SK-N-SH (cell line): ENCODE data around the gene USP15.

Experiments used
- CHD2 ChIP-seq: fragments of 150-350 bp; IDR thresholded peaks from 2 replicates; pipeline ENCODE4 v1.6.1; 2018; ENCODE audit warnings: low read length; ENCODE audit not compliant: partially characterized antibody
- CTCF ChIP-seq: fragments of 200-600 bp; sonication (generic); IDR thresholded peaks from 2 replicates; pipeline ENCODE4 v1.6.1; 2017; ENCODE audit warnings: antibody characterized with exemption, mild to moderate bottlenecking, moderate library complexity
- GATA2 ChIP-seq: sonication (generic); formaldehyde crosslinking; IDR thresholded peaks from 2 replicates; pipeline ENCODE4 v1.5.0; 2020; ENCODE audit warnings: mild to moderate bottlenecking, missing genetic modification reagents
- JUND ChIP-seq: IDR thresholded peaks from 2 replicates; pipeline ENCODE4 v1.4.0; 2012
- NFIC ChIP-seq: IDR thresholded peaks from 2 replicates; pipeline ENCODE4 v1.4.0; 2012; ENCODE audit warnings: borderline replicate concordance
- POLR2AphosphoS5 ChIP-seq: IDR thresholded peaks from 2 replicates; pipeline ENCODE4 v1.6.1; 2012; ENCODE audit warnings: low read depth, low read length
- RXRA ChIP-seq: IDR thresholded peaks from 2 replicates; pipeline ENCODE4 v1.4.0; 2012; ENCODE audit warnings: low read depth, mild to moderate bottlenecking, borderline replicate concordance
- YY1 ChIP-seq: IDR thresholded peaks from 2 replicates; pipeline ENCODE4 v1.4.0; 2012; ENCODE audit warnings: low read depth, mild to moderate bottlenecking

GRCh38 chr12:62323386-62323785 is 63.2 kb downstream of the USP15 start:
- TF ChIP-seq CTCF (no peak), CHD2 (no peak), RXRA (no peak), NFIC (no peak), POLR2AphosphoS5 (no peak), YY1 (no peak), JUND (no peak), GATA2 (CRISPR knock-in tag) (no peak)
